Measurements from ENCODE around the gene KHDC3L. TPM values are rescaled to one million over a fixed set of nuclear protein-coding genes. Genes with fewer than 3 reads are reported as not detected.

The KHDC3L gene
- total RNA-seq, 4 donors from 2014 or later, result not detected

DNA sequence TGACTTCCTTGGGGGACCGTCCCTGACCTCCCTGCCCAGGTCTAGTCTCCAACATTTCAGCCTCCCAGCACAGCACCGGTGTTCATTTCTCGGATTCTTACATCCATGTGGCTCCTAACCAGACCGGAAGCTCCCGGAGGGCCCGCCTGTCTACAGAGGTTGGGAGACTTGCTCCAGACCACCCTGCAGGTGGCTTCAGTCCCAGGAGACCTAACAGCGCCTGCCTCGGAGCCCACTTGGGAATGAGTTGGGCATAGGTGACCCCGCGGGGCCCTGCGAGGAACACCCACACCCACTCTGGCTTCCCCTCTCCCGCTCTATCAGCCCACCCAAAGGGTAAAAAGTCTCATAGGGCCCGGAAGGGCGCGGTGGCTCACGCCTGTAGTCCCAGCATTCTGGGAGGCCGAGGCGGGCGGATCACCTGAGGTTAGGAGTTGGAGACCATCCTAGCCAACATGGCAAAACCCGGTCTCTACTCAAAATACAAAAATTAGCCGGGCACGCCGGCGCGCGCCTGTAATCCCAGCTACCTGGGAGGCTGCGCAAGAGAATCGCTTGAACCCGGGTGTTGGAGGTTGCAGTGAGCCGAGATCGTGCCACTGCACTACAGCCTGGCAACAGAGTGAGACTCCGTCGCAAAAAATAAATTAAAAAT, 13.8 kb upstream of the KHDC3L start:
- no peaks in the 10 kb centered on the region for H3K36me3 ChIP-seq
- H3K4me3 ChIP-seq, result no peak overlapping the region
- DNase-seq, result no peak
- H3K9me3 ChIP-seq, result no peaks in the 10 kb centered on the region
- no peaks in the 10 kb centered on the region for H3K27me3 ChIP-seq
- H3K27ac ChIP-seq, result no peak overlapping the region
- no peaks in the 10 kb centered on the region for H3K4me1 ChIP-seq
- TF ChIP-seq POLR2A (IDR thresholded peaks at IDR 0.05), result no peak
- TF ChIP-seq, protein P1, sequence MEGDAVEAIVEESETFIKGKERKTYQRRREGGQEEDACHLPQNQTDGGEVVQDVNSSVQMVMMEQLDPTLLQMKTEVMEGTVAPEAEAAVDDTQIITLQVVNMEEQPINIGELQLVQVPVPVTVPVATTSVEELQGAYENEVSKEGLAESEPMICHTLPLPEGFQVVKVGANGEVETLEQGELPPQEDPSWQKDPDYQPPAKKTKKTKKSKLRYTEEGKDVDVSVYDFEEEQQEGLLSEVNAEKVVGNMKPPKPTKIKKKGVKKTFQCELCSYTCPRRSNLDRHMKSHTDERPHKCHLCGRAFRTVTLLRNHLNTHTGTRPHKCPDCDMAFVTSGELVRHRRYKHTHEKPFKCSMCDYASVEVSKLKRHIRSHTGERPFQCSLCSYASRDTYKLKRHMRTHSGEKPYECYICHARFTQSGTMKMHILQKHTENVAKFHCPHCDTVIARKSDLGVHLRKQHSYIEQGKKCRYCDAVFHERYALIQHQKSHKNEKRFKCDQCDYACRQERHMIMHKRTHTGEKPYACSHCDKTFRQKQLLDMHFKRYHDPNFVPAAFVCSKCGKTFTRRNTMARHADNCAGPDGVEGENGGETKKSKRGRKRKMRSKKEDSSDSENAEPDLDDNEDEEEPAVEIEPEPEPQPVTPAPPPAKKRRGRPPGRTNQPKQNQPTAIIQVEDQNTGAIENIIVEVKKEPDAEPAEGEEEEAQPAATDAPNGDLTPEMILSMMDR (IDR thresholded peaks at IDR 0.05), result no peak

DNA sequence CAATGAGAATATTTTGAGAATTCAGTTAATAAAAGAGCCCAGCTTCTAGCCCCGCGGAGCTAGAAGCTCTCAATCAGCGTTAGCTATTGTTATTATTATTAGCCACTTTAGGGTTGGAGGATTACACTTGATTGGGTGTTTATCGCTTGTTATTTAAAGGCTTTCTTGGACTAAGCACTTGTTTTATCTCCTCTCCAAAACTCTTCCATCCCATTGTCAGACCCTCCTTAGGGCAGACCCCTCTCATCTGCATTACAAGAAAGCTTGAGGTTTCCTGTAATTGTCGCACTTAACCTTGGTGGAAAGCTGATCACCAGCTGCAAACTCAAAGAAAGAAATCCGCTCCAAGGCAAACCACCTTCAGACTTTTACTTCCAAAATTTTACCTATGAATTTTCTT, 13.1 kb upstream of the KHDC3L start:
- H3K4me1 ChIP-seq, result no peaks in the 10 kb centered on the region
- no peaks in the 10 kb centered on the region for H3K9me3 ChIP-seq
- TF ChIP-seq, protein P1 (IDR thresholded peaks at IDR 0.05), result no peak
- TF ChIP-seq POLR2A (IDR thresholded peaks at IDR 0.05), result no peak
- no peak for DNase-seq
- H3K4me3 ChIP-seq, result no peak overlapping the region
- no peak overlapping the region for H3K27ac ChIP-seq
- no peaks in the 10 kb centered on the region for H3K27me3 ChIP-seq
- no peaks in the 10 kb centered on the region for H3K36me3 ChIP-seq

DNA sequence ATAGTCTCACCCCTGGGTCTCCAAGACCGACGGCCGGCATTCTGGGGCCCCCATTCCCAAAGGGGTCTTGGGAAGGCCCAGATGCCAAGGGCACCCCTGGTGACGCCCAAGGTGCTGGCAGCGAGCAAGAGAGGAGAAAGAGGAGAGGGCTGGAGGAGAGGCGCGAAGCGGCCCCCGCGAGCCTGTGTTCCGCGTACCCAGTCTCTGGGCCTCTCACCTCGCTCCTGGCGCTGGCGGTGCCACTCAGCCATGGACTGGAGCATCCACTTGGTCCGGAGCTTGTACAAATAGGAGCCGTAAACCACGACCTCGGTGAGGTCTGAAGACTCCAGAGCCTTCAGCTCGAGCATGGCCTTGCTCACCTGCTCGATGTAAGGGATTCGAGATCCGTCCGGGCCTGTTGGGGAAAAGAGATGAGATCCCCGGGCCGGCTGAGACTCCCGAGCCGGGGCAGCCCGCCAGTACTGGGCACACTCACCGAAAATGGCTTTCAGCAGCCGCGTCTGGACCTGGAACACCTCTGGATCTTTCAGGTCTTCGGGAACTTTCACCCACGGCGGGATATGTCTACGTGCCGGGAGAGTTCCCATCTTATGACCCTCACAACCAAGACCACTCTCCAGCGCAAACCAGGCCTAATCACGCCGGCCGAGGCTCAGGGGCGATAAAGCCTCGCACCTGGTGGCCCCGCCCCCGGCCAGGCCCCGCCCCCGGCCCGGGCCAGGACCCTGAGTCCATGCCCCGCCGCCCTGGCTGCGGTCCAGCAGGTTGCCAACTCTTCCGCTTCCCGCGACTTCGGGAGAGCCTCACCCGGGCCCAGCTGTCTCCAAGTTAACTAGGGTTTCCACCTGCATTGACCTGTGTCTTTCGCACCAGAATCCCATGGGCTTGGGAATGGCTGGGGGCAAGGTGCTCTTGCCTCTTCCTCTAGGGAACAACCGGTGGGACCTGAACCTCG, 8.5 kb upstream of the KHDC3L start, which contains the start of gene DPPA5:
Gene DPPA5 (minus strand): TSS at position 641 of the 958 bp plus-strand sequence. CDS start 51 bp downstream, at position 590.
- DNase-seq, result no peak
- H3K27me3 ChIP-seq, result no peaks in the 10 kb centered on the region
- H3K36me3 ChIP-seq, result no peaks in the 10 kb centered on the region
- TF ChIP-seq POLR2A (IDR thresholded peaks at IDR 0.05), result no peak
- TF ChIP-seq, protein P1 (IDR thresholded peaks at IDR 0.05), result no peak
- no peaks in the 10 kb centered on the region for H3K9me3 ChIP-seq
- no peaks in the 10 kb centered on the region for H3K4me1 ChIP-seq
- no peak within 1 kb of the TSS for H3K27ac ChIP-seq
- H3K4me3 ChIP-seq, result no peak within 1 kb of the TSS

DNA sequence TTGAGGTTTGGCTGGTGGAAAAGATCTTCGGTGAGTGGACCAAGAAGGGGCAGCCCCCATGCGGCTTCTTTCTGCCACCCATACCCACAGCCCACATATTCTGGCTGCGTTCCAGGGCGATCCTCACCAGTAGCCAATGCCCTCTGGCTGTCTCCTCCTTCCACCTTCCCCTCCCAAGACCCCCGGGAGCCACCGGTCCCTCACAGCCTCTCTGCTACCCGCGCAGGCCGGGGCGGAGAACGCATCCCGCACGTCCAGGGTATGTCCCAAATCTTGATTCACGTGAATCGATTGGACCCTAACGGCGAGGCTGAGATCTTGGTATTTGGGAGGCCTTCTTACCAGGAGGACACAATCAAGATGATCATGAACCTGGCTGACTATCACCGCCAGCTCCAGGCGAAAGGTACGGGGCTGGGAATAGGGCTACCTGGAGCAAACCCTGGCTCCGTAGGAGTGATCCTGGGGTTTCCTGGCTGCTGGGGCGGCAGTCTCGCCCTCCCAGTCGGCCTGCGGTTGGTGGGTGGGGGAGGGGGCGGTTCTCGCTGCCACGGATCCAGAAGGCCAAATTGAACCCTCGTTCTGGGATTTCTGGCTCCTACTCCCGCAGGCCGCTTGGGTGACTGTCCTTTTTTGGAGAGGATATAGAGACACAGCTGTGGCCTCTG, 545 bp downstream of the KHDC3L start:
- TF ChIP-seq, protein P1 (IDR thresholded peaks at IDR 0.05), result no peak
- TF ChIP-seq POLR2A (IDR thresholded peaks at IDR 0.05), result no peak
- Histone ChIP-seq H3K4me3 (no peak overlapping the region), H3K27ac (no peak overlapping the region), H3K27me3 (no peaks in the 10 kb centered on the region), H3K9me3 (no peaks in the 10 kb centered on the region), H3K4me1 (no peaks in the 10 kb centered on the region), H3K36me3 (no peaks in the 10 kb centered on the region)
- no peak for DNase-seq

DNA sequence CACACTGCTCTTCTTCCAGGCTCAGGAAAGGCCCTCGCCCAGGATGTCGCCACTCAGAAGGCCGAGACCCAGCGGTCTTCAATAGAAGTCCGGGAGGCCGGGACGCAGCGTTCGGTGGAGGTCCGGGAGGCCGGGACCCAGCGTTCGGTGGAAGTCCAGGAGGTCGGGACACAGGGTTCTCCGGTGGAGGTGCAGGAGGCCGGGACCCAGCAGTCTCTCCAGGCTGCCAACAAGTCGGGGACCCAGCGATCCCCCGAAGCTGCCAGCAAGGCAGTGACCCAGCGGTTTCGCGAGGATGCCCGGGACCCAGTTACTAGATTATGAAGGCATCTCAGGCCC, 1.0 kb downstream of the KHDC3L start:
- Histone ChIP-seq H3K36me3 (no peaks in the 10 kb centered on the region), H3K4me3 (no peak overlapping the region), H3K9me3 (no peaks in the 10 kb centered on the region), H3K27ac (no peak overlapping the region), H3K4me1 (no peaks in the 10 kb centered on the region), H3K27me3 (no peaks in the 10 kb centered on the region)
- DNase-seq, result no peak
- TF ChIP-seq POLR2A (IDR thresholded peaks at IDR 0.05), result no peak
- TF ChIP-seq, protein P1 (IDR thresholded peaks at IDR 0.05), result no peak
